IMR-90 (cell line): ENCODE data around the gene SLC6A11. TPM values are rescaled to one million over a fixed set of nuclear protein-coding genes. Genes with fewer than 3 reads are reported as not detected.

Experiments used
- ATAC-seq: fragments of 200-7000 bp; cut with Tn5 transposase; 2 replicates; pipeline ENCODE4 v1.9.1; 2020; ENCODE audit warnings: low read depth, mild to moderate bottlenecking, moderate library complexity
- BruUV-seq: library from RNA; stranded (reverse); fragments of 400-500 nt; replicated peaks from 2 replicates; lab custom pipeline; 2021; lab: Mats Ljungman, UMichigan
- CTCF ChIA-PET: fragments of 300-600 bp; formaldehyde crosslinking; extraction: SDS; loops from one replicate; lab custom pipeline; 2021; ENCODE audit warnings: antibody characterized with exemption; lab: Yijun Ruan, JAX
- POLR2A ChIA-PET: fragments of 300-600 bp; sonication (Branson Sonifier 250); formaldehyde crosslinking; loops from one replicate; lab custom pipeline; 2022; ENCODE audit warnings: antibody characterized with exemption; ENCODE audit not compliant: unreplicated experiment; lab: Charles Lee
- DNase-seq: peaks from one replicate; pipeline ENCODE4 v3.0.0; 2013
- H2AFZ ChIP-seq: replicated peaks from 2 replicates; pipeline ENCODE3; 2013; ENCODE audit warnings: low read length, mild to moderate bottlenecking; ENCODE audit not compliant: poor library complexity
- H2AK5ac ChIP-seq: 2 replicates; pipeline ENCODE4 v1.6.1; 2013; ENCODE audit warnings: low read depth, low read length, inconsistent platforms
- H2AK9ac ChIP-seq: replicated peaks from 2 replicates; pipeline ENCODE3; 2013; ENCODE audit warnings: mild to moderate bottlenecking, low read depth, low read length, moderate library complexity; ENCODE audit not compliant: poor library complexity
- H2BK120ac ChIP-seq: 2 replicates; pipeline ENCODE4 v1.6.1; 2013; ENCODE audit warnings: low read depth, low read length, inconsistent platforms
- H2BK15ac ChIP-seq: 3 replicates; pipeline ENCODE4 v1.6.1; 2013; ENCODE audit warnings: low read depth, low read length, inconsistent platforms
- H2BK20ac ChIP-seq: 2 replicates; pipeline ENCODE4 v1.6.1; 2013; ENCODE audit warnings: low read depth, mild to moderate bottlenecking, inconsistent platforms, low read length, moderate library complexity
- H2BK5ac ChIP-seq: 2 replicates; pipeline ENCODE4 v1.6.1; 2013; ENCODE audit warnings: mild to moderate bottlenecking, low read depth, low read length, inconsistent platforms; ENCODE audit not compliant: poor library complexity, severe bottlenecking
- H3K14ac ChIP-seq: replicated peaks from 2 replicates; pipeline ENCODE4 v1.6.1; 2013; ENCODE audit warnings: low read depth, low read length, inconsistent platforms
- H3K18ac ChIP-seq: 2 replicates; pipeline ENCODE4 v1.6.1; 2013; ENCODE audit warnings: low read depth, low read length, control low read depth
- H3K23ac ChIP-seq: 2 replicates; pipeline ENCODE4 v1.6.1; 2013; ENCODE audit warnings: low read depth, low read length, inconsistent platforms
- H3K27ac ChIP-seq: 2 replicates; pipeline ENCODE4 v1.5.1; 2013; ENCODE audit warnings: mild to moderate bottlenecking, control low read depth, low read length; ENCODE audit not compliant: insufficient read depth
- H3K27me3 ChIP-seq: 2 replicates; pipeline ENCODE4 v1.6.1; 2013; ENCODE audit warnings: low read length; ENCODE audit not compliant: control insufficient read depth, insufficient read depth
- H3K36me3 ChIP-seq: 2 replicates; pipeline ENCODE4 v1.6.1; 2013; ENCODE audit warnings: low read length, mixed read lengths; ENCODE audit not compliant: control insufficient read depth, insufficient read depth
- H3K4ac ChIP-seq: 2 replicates; pipeline ENCODE4 v1.6.1; 2013; ENCODE audit warnings: low read depth, low read length, inconsistent platforms
- H3K4me1 ChIP-seq: 2 replicates; pipeline ENCODE4 v1.6.1; 2013; ENCODE audit warnings: low read length, mixed read lengths; ENCODE audit not compliant: control insufficient read depth, insufficient read depth
- H3K4me2 ChIP-seq: 2 replicates; pipeline ENCODE4 v1.6.1; 2013; ENCODE audit warnings: low read depth, mild to moderate bottlenecking, control low read depth, low read length, moderate library complexity
- H3K4me3 ChIP-seq: 2 replicates; pipeline ENCODE4 v1.5.1; 2013; ENCODE audit warnings: low read depth, mild to moderate bottlenecking, control low read depth, low read length, moderate library complexity; ENCODE audit not compliant: insufficient read depth
- H3K56ac ChIP-seq: 2 replicates; pipeline ENCODE4 v1.6.1; 2013; ENCODE audit warnings: low read length, inconsistent platforms; ENCODE audit not compliant: insufficient read depth; ENCODE audit errors: extremely low read depth
- H3K79me1 ChIP-seq, 2 experiments: 2 replicates each; pipeline ENCODE4 v1.6.1; 2013; ENCODE audit warnings: low read length in 2 of 2, inconsistent platforms in 1 of 2, low read depth in 1 of 2
- H3K9ac ChIP-seq: 2 replicates; pipeline ENCODE4 v1.6.1; 2013; ENCODE audit warnings: low read depth, low read length, control low read depth
- H3K9me1 ChIP-seq: 2 replicates; pipeline ENCODE4 v1.6.1; 2013; ENCODE audit warnings: low read length, inconsistent platforms; ENCODE audit not compliant: insufficient read depth
- H3K9me3 ChIP-seq: 2 replicates; pipeline ENCODE4 v1.6.1; 2013; ENCODE audit warnings: low read length; ENCODE audit not compliant: control insufficient read depth, insufficient read depth
- H4K20me1 ChIP-seq: 2 replicates; pipeline ENCODE4 v1.6.1; 2013; ENCODE audit warnings: low read length, inconsistent platforms; ENCODE audit not compliant: insufficient read depth
- H4K5ac ChIP-seq: 2 replicates; pipeline ENCODE4 v1.6.1; 2013; ENCODE audit warnings: mild to moderate bottlenecking, low read depth, low read length, control low read depth
- H4K8ac ChIP-seq, 2 experiments: 2 replicates each; pipeline ENCODE4 v1.6.1; 2013; ENCODE audit warnings: low read depth in 2 of 2, low read length in 2 of 2, control low read depth in 1 of 2, inconsistent platforms in 1 of 2
- H4K91ac ChIP-seq: 2 replicates; pipeline ENCODE4 v1.6.1; 2013; ENCODE audit warnings: low read depth, low read length, inconsistent platforms; ENCODE audit not compliant: insufficient read depth
- BHLHE40 ChIP-seq: fragments of 150-350 bp; IDR thresholded peaks from 2 replicates; pipeline ENCODE4 v1.6.1; 2016; ENCODE audit warnings: mild to moderate bottlenecking, low read depth, low read length
- CEBPB ChIP-seq: IDR thresholded peaks from 2 replicates; pipeline ENCODE4 v1.6.1; 2012; ENCODE audit warnings: low read depth, low read length, improper control_type of control experiment
- CHD1 ChIP-seq: IDR thresholded peaks from 2 replicates; pipeline ENCODE4 v1.6.1; 2012; ENCODE audit warnings: low read depth, low read length, improper control_type of control experiment
- FOS ChIP-seq: fragments of 150-350 bp; IDR thresholded peaks from 2 replicates; pipeline ENCODE4 v1.6.1; 2016; ENCODE audit warnings: low read depth, low read length
- MAFK ChIP-seq: IDR thresholded peaks from 2 replicates; pipeline ENCODE4 v1.6.1; 2012; ENCODE audit warnings: low read depth, low read length, improper control_type of control experiment
- MAZ ChIP-seq: IDR thresholded peaks from 2 replicates; pipeline ENCODE4 v1.6.1; 2012; ENCODE audit warnings: low read depth, mild to moderate bottlenecking, low read length, improper control_type of control experiment, moderate library complexity, borderline replicate concordance
- MXI1 ChIP-seq: IDR thresholded peaks from 2 replicates; pipeline ENCODE4 v1.6.1; 2012; ENCODE audit warnings: low read depth, mild to moderate bottlenecking, low read length, moderate library complexity, borderline replicate concordance
- NFE2L2 ChIP-seq: fragments of 150-350 bp; IDR thresholded peaks from 2 replicates; pipeline ENCODE4 v1.6.1; 2016; ENCODE audit warnings: low read depth, mild to moderate bottlenecking, low read length
- POLR2A ChIP-seq: IDR thresholded peaks from 2 replicates; pipeline ENCODE4 v1.6.1; 2012; ENCODE audit warnings: mild to moderate bottlenecking, low read depth, low read length
- RAD21 ChIP-seq: IDR thresholded peaks from 2 replicates; pipeline ENCODE4 v1.6.1; 2012; ENCODE audit warnings: low read length, improper control_type of control experiment
- RCOR1 ChIP-seq: IDR thresholded peaks from 2 replicates; pipeline ENCODE4 v1.6.1; 2012; ENCODE audit warnings: mild to moderate bottlenecking, low read length, improper control_type of control experiment; ENCODE audit not compliant: insufficient replicate concordance
- RFX5 ChIP-seq: IDR thresholded peaks from 2 replicates; pipeline ENCODE4 v1.8.0; 2012; ENCODE audit warnings: low read depth, mild to moderate bottlenecking, low read length, moderate library complexity
- SMC3 ChIP-seq: fragments of 150-350 bp; IDR thresholded peaks from 2 replicates; pipeline ENCODE4 v1.6.1; 2016; ENCODE audit warnings: low read depth, mild to moderate bottlenecking, antibody characterized with exemption, low read length, moderate library complexity
- whole genome bisulfite sequencing, 2 experiments: methylation state at CpG; one replicate each; pipeline versions ENCODE4 v1.1.5 to v1.1.7; 2013; ENCODE audit warnings: missing lambda C conversion rate in 2 of 2; ENCODE audit not compliant: insufficient read length in 1 of 2; ENCODE audit errors: extremely low coverage in 2 of 2; 5-methylcytosine and 5-hydroxymethylcytosine counted together
- dilution Hi-C: fragments of 300-500 bp; cut with HindIII; formaldehyde crosslinking; loops from one replicate; pipeline ENCODE4 v1.14.3; 2018; ENCODE audit warnings: low sequenced_read_pairs; ENCODE audit not compliant: unreplicated experiment
- in situ Hi-C: fragments of 300-500 bp; cut with MboI; formaldehyde crosslinking; loops from 3 replicates; pipeline ENCODE4 v1.14.3; 2019; ENCODE audit warnings: low sequenced_read_pairs, inconsistent platforms, mixed read lengths
- intact Hi-C: fragments of 100-400 bp; cut with micrococcal nuclease; formaldehyde crosslinking; loops from 2 replicates; pipeline ENCODE4 v1.10.0; 2022
- polyA plus RNA-seq, 3 experiments: library from polyadenylated mRNA; depleted of rRNA; stranded (reverse); fragments of >200 nt; gene quantifications; 2 replicates each; pipeline ENCODE4 v1.2.3, GENCODE V29; 2012; ENCODE audit warnings: low replicate concordance in 1 of 3
- total RNA-seq: library from RNA; depleted of rRNA; stranded (reverse); fragments of >200 nt; gene quantifications from 2 replicates; pipeline ENCODE4 v1.2.3, GENCODE V29; 2012
- TF ChIP-seq, protein P1 (sequence below): fragments of 150-350 bp; IDR thresholded peaks from 2 replicates; pipeline ENCODE4 v1.6.1; 2017; ENCODE audit warnings: mild to moderate bottlenecking, antibody characterized with exemption, low read length, low read depth
- TF ChIP-seq, protein P2 (sequence below): fragments of 150-350 bp; IDR thresholded peaks from 2 replicates; pipeline ENCODE4 v1.6.1; 2016; ENCODE audit warnings: low read depth, mild to moderate bottlenecking, low read length, moderate library complexity, borderline replicate concordance
- TF ChIP-seq, protein P3 (sequence below): conservative IDR thresholded peaks from 2 replicates; pipeline ENCODE4 v1.5.1; 2012; ENCODE audit warnings: mild to moderate bottlenecking, low read depth, low read length, improper control_type of control experiment

SLC6A11 gene
- total and polyA plus RNA-seq, 2 of the 4 experiments (the other 2 are of a cell fraction) = not detected

DNA sequence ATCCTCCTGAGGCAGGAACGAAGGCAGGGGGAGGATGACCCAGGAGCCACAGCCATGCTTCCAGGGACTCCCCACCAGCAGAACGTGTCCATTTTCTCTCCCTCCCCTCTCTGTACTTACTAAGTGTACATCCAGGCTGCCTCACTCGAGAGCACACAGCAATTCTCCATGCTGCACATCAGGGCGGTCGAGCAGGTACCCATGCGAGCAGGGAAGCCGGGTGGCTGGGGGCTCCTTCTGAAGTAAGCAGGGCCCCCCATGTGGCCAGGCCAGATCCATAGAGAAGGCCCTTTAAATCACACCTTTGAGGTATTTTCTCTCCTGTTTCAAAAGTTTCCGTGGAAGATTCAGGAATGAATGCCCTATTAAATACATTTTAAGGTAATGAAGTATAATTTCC, 41.2 kb upstream of the SLC6A11 start:
- intact Hi-C loops = no loop called here
- dilution Hi-C loops = no loop called here
- Histone ChIP-seq H4K91ac (no peak overlapping the region), H3K79me1 (no peaks in the 10 kb centered on the region), H2BK120ac (no peak overlapping the region), H3K9me3 (no peaks in the 10 kb centered on the region), H3K18ac (no peak overlapping the region), H2BK15ac (no peak overlapping the region), H3K27ac (no peak overlapping the region), H3K9ac (no peak overlapping the region), H2AK5ac (no peak overlapping the region), H3K23ac (no peak overlapping the region), H3K27me3 (peaks cover 3% of the 10 kb centered on the region; the same call in 1 of the 2 replicates), H4K20me1 (no peaks in the 10 kb centered on the region), H3K9me1 (no peaks in the 10 kb centered on the region), H3K36me3 (no peaks in the 10 kb centered on the region), H3K14ac (no peak overlapping the region), H2BK5ac (no peak overlapping the region), H3K4me1 (no peaks in the 10 kb centered on the region), H3K56ac (no peak overlapping the region), H2BK20ac (no peak overlapping the region), H4K8ac (no peak overlapping the region), H3K4me2 (no peak overlapping the region), H2AK9ac (no peak overlapping the region), H2AFZ (no peak overlapping the region), H3K4me3 (no peak overlapping the region), H4K5ac (no peak overlapping the region), H3K4ac (no peak overlapping the region)
- 0% methylated on average over 1 of the region's 8 CpGs; no CpG with 5 or more reads in 1 of the 2 experiments for WGBS, 2 experiments
- ATAC-seq = no peak
- no TSS peak for BruUV-seq
- TF ChIP-seq RAD21 (no peak), CEBPB (no peak), MXI1 (no peak), SMC3 (no peak), NFE2L2 (no peak), RFX5 (no peak), POLR2A (no peak), MAZ (no peak), MAFK (no peak), BHLHE40 (no peak), RCOR1 (no peak), CHD1 (no peak), FOS (no peak)
- TF ChIP-seq, protein P1, sequence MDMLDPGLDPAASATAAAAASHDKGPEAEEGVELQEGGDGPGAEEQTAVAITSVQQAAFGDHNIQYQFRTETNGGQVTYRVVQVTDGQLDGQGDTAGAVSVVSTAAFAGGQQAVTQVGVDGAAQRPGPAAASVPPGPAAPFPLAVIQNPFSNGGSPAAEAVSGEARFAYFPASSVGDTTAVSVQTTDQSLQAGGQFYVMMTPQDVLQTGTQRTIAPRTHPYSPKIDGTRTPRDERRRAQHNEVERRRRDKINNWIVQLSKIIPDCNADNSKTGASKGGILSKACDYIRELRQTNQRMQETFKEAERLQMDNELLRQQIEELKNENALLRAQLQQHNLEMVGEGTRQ = no peak
- TF ChIP-seq, protein P2, sequence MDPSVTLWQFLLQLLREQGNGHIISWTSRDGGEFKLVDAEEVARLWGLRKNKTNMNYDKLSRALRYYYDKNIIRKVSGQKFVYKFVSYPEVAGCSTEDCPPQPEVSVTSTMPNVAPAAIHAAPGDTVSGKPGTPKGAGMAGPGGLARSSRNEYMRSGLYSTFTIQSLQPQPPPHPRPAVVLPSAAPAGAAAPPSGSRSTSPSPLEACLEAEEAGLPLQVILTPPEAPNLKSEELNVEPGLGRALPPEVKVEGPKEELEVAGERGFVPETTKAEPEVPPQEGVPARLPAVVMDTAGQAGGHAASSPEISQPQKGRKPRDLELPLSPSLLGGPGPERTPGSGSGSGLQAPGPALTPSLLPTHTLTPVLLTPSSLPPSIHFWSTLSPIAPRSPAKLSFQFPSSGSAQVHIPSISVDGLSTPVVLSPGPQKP = no peak
- TF ChIP-seq, protein P3, sequence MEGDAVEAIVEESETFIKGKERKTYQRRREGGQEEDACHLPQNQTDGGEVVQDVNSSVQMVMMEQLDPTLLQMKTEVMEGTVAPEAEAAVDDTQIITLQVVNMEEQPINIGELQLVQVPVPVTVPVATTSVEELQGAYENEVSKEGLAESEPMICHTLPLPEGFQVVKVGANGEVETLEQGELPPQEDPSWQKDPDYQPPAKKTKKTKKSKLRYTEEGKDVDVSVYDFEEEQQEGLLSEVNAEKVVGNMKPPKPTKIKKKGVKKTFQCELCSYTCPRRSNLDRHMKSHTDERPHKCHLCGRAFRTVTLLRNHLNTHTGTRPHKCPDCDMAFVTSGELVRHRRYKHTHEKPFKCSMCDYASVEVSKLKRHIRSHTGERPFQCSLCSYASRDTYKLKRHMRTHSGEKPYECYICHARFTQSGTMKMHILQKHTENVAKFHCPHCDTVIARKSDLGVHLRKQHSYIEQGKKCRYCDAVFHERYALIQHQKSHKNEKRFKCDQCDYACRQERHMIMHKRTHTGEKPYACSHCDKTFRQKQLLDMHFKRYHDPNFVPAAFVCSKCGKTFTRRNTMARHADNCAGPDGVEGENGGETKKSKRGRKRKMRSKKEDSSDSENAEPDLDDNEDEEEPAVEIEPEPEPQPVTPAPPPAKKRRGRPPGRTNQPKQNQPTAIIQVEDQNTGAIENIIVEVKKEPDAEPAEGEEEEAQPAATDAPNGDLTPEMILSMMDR = no peak
- ChIA-PET POLR2A (no interaction called here), CTCF (no interaction called here)
- in situ Hi-C loops = loop anchor here (25.0 kb wide), 2 partner anchors 562 to 887 kb away; no protein-coding TSS in a partner anchor
- no peak for DNase-seq
